ENCODE results near the gene OR13J1.

The OR13J1 gene

DNA sequence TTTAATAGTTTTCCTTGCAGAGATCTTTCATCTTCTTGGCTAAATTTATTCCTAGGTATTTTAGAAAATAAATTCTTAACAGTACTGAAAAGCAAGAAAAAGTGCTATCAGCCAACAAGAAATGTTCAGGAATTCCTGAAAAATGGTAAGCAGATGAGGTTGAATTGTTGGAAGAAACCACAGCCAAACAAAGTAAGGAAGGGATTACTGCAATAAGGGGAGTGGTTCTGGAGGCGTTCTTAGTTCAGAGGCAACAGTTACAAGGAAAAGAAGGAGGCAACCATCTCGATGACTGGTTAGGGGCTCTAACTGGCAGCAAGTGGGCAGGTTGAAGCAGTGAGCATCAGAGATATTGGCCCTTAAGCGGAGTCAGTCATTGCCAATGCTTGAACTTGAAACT, 12.8 kb upstream of the OR13J1 start:
- TF ChIP-seq ZNF274 (IDR thresholded peaks at IDR 0.05; ENCODE audit: low read depth, low read length) = no peak
- no peak overlapping the region for H3K4me3 ChIP-seq (ENCODE audit: low read length)

DNA sequence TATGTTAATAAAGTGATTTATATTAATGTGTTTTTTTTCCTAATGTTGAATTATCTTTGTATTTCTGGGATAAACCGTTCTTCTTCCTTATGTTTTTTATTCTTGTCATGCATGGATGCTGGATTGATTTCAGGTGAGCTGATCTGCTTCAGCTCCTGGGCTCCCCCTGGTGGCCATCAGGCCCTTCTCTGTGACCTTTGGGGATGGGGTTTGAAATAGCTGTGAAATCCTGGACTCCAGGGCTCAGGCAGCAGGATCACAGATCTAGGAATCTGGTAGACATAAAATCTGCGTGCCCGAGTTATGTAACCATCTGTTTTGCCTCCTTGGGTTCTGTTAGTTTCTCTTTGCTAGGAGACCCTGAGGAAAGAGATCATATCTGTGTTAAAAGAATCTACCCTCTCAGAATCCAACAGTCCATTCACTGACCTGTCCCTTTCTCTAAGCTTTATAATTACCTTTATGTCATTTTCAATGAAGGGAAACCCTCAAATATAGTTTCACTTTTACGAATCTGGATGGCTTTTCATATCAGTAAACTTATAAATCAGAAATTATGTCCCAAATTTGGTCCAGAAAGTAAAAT, 12.2 kb upstream of the OR13J1 start:
- no peak for TF ChIP-seq ZNF274 (IDR thresholded peaks at IDR 0.05; ENCODE audit: low read depth, low read length)
- no peak overlapping the region for H3K4me3 ChIP-seq (ENCODE audit: low read length)

DNA sequence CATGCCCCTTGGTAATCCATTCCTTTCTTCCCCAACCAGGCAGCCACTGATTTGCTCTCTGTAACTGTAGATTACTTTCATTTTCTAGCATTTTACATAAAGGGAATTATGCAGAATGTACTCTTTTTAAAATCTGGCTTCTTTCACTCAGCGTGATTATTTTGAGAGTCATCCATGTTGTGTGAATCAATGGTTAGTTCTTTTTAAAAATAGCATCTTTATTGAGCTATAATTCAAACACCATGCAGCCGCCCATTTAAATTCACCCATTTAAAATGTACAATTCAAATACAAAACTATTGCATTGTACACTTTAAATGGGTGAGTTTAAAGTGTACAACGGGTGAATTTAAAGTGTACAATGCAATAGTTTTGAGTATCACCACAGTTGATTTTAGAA, 2.3 kb upstream of the OR13J1 start:
- H3K4me3 ChIP-seq (ENCODE audit: low read length) = no peak overlapping the region
- no peak for TF ChIP-seq ZNF274 (IDR thresholded peaks at IDR 0.05; ENCODE audit: low read depth, low read length)

DNA sequence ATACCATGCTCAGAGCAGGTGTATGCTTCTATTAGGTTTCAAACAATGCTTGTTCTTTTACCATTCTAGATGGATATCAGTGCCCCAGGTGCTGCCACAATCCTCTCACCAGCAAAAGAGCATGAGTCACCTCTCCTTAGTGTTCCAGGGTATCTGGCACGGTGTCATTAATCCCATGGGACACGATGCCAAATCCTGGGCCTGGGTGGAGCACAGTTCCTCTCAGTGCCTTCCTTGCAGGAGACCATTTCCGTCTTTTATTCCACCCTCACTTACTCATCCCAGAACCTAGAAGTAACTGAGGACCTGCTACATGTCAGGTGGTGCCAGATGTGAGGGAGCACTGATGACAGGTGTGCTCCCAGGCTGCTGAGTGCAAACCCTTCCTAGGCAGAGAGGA, 1.3 kb upstream of the OR13J1 start:
- H3K4me3 ChIP-seq (ENCODE audit: low read length) = no peak overlapping the region
- TF ChIP-seq ZNF274 (IDR thresholded peaks at IDR 0.05; ENCODE audit: low read depth, low read length) = no peak

DNA sequence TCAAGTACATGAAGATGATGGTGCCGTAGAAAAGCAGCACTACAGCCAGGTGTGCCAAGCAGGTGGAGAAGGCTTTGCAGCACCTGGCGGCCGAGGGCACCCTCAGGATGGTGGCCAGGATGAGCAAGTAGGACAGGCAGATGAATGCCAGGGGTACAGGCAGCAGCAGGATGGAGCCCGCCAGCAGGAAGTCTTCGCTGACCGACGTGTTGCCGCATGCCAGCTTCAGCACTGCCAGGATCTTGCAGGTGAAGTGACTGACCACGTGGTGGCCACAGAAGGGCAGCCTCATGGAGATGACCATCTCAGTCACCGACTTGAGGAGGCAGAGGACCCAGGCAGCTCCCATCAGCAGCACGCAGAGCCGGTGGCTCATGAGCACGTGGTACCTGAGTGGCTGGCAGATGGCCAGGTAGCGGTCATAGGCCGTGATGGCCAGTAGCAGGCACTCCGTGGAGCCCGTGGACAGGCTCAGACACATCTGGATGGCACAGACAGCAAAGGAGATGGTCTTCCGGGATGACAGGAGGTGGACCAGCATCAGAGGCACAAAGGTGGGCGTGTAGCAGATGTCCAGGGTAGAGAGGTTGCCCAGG, 482 bp downstream of the OR13J1 start:
- H3K4me3 ChIP-seq (ENCODE audit: low read length) = no peak overlapping the region
- TF ChIP-seq ZNF274 (IDR thresholded peaks at IDR 0.05; ENCODE audit: low read depth, low read length) = no peak

DNA sequence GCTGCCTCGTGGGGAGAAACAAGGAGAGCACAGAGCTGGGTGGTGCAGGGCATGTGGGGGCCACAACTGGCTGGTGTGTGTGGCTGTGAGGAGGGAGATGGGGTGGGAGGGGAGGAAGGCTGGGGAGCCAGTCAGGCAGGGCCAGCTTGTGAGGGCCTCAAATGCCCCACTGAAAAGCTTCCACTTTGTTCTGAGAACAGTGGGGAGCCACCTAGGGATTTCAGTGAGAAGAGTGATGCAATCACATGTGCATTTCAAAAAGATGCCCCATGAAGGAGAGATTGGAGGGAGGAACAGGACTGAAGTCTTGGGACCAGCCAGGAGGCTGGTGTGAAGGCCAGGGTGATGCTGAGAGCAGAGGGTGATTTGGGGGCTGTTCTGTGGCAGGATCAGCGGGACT, 1.3 kb downstream of the OR13J1 start:
- TF ChIP-seq ZNF274 (IDR thresholded peaks at IDR 0.05; ENCODE audit: low read depth, low read length) = no peak
- H3K4me3 ChIP-seq (ENCODE audit: low read length) = no peak overlapping the region

DNA sequence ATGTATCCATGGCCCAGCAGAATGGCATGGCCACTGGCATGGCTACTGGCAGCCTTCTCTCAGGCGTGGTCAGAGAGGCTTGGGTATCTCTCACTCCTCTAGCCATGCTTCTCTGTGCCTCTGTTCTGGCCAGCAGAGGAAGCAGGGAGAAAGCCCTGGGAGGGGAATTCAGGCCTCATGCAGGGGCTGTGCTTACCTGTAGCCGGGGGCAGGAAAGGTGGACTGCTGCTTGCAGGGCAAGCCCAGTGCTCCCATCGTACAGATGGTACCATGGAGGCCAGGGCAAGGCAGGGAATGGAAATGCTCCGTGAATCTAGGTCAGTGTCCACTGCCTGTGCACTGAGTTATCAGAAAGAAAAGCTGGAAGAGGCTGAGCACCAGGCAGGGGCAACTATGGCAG, 2.7 kb downstream of the OR13J1 start:
- TF ChIP-seq ZNF274 (IDR thresholded peaks at IDR 0.05; ENCODE audit: low read depth, low read length) = no peak
- no peak overlapping the region for H3K4me3 ChIP-seq (ENCODE audit: low read length)

DNA sequence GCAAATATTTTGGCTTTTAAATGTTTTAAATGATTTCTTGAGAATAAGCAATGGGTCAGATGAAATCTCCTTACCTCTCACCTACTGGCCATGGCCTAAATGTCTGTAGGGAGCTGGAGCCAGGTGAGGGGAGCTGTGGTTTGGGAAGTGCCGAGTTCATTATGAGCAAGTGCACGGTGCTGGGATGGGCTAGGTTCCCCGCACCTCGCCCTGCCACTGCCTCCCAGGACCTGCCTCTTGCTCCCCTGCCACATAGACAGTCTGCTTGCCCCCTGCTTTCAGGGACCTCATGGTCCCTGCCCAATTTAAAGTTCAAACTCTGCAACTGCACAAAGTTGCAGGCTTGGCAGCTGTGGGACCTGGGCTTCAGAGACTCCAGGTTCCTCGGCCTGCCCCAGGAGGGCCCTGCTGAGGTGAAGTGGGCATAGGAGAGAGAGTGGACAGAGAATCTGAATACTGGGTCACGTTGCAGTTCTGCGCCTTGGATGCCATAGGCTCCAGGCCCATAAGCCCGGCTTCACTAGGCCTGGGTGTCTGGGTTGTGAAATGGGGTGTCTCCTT, 5.4 kb downstream of the OR13J1 start:
- TF ChIP-seq ZNF274 (IDR thresholded peaks at IDR 0.05; ENCODE audit: low read depth, low read length) = no peak
- no peak overlapping the region for H3K4me3 ChIP-seq (ENCODE audit: low read length)

DNA sequence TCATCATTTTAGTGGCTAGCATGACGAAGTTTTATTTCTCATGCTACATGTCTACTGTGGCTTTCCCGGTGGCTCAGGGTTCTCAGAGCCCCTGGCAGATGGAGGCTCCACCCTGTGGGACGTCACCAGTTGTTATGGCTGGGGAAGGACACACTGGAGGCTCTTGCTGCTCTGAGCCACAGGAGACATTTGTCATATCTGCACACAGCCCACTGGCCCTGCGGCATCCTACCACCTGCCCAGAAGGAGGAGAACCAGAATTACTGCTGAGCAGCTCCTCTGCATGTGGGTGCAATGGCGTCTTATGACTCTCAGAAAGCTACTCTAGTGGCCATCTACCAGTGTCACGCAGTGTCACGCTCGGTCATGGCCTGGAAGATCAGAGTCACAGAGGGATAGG, 6.6 kb downstream of the OR13J1 start:
- TF ChIP-seq ZNF274 (IDR thresholded peaks at IDR 0.05; ENCODE audit: low read depth, low read length) = no peak
- H3K4me3 ChIP-seq (ENCODE audit: low read length) = no peak overlapping the region

DNA sequence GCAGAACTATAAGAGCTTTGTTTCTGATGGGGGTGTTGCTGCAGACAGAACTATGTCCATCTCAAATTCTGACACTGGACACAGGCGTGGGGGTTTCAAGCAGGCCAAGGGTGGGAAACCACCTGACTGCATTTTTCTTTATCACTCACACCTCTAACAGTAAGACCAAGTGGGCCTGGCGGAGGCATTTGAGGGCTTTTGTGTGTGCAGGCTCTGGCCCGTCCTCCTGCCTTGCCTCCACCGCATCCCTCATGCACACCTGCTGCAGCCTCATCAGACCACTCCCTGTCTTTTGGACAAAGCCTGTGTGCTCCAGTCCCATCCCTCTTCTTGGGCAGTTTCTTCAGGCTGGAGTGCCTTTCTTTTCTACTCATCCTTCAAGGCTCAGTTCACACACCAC, 7.9 kb downstream of the OR13J1 start:
- TF ChIP-seq ZNF274 (IDR thresholded peaks at IDR 0.05; ENCODE audit: low read depth, low read length) = no peak

DNA sequence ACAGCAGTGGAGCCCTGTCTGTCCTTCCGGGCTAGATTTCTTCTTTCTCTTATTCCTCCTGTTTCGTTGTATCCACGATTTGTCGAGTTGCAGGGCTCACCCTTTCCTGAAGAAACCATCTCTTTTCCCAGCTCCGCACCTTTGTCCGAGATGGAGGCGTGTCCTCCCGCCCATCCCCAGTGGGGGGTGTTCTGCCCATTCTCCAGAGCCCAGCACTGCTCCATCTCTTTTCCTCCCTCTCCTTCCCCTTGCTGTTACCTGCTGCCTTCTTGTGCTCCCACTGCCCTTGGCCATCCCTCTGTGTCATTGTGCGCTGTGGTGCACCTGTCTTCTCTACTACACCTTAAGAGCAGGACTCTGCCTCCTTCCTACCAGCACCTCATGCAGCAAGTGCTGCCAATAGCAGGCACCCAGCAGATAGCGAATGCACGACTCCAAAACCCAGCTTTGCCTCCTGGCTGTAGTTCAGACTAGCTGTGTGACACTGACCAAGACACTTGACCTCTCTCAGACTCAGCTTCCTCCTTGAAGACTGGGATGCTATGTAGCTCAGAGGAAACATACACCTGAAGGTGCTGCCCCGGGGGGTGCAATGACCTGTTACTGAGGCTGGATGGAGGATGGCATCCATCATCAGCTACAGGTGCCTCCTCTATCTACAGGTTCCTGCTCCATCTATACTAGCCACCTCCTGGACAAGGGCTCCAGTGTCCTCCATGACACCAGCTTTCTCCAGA, 8.9 kb downstream of the OR13J1 start:
- H3K4me3 ChIP-seq (ENCODE audit: low read length) = no peak overlapping the region
- no peak for TF ChIP-seq ZNF274 (IDR thresholded peaks at IDR 0.05; ENCODE audit: low read depth, low read length)

More for the DNA sequence above, 7.9 kb downstream of the OR13J1 start:
- H3K4me3 ChIP-seq (ENCODE audit: low read length) = no peak overlapping the region

DNA sequence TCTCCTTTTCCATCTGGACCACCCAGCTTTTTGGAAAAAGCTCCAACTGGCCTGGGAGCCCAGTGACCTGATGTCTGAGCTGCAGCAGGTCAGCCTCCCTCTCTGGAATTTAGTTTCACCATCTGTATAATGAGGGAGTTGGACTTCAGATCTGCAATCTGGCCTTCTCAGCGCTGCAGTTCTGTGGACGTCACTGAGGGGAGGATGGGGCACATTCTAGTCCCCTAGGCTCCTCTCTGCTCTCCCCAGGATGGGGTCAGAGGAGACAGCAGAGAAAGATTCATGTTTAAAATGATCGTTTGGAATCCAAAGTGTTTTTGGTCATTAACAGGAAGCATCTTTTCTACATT, 10.2 kb downstream of the OR13J1 start:
- H3K4me3 ChIP-seq (ENCODE audit: low read length) = no peak overlapping the region
- no peak for TF ChIP-seq ZNF274 (IDR thresholded peaks at IDR 0.05; ENCODE audit: low read depth, low read length)

DNA sequence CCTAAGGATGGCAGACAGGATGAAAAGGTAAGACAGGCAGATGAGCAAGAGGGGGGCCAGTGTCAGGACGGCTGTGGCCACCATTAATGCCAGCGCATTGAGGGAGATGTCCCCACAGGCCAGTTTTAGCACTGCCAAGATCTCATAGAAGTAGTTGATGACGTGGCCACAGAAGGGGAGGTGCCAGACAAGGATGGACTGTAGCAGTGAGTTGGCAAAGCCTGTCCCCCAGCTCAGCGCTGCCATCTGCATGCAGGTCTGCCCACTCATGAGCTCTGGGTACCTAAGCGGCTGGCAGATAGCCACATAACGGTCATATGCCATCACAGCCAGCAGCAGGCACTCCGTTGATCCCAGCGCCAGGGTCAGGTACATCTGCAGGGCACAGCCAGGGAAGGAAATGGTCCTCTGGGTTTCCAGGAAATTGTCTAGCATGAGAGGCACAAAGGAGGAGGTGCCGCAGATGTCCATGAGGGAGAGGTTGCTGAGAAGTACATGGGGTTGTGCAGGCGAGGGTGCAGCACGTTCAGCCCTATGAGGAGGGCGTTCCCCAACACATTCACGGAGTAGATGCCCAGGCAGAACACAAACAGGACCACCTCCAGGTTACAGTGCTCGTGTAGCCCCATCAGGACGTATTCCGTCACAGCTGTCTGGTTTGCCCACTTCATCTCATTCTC, 10.8 kb downstream of the OR13J1 start:
- no peak overlapping the region for H3K4me3 ChIP-seq (ENCODE audit: low read length)
- TF ChIP-seq ZNF274 (IDR thresholded peaks at IDR 0.05; ENCODE audit: low read depth, low read length) = no peak

DNA sequence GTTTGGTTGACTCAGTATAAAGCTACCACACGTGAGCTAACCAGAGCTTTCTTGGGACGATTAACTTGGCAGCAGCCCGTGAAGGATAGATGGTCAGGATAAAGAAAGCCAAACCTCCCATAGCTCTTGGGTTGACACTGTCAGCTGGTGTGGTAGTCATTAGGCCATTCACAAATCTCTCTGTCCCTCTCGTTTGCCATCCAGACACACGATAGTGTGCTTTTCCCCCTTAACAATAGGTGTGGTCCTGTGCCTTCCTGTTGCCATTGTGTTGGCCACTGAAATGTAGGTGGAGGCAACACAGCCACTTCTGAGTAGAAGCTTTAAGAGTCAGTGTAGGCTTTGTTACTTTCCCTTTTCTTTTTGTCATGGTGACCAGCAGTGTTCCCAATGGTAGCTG, 11.7 kb downstream of the OR13J1 start:
- H3K4me3 ChIP-seq (ENCODE audit: low read length) = no peak overlapping the region
- TF ChIP-seq ZNF274 (IDR thresholded peaks at IDR 0.05; ENCODE audit: low read depth, low read length) = no peak

DNA sequence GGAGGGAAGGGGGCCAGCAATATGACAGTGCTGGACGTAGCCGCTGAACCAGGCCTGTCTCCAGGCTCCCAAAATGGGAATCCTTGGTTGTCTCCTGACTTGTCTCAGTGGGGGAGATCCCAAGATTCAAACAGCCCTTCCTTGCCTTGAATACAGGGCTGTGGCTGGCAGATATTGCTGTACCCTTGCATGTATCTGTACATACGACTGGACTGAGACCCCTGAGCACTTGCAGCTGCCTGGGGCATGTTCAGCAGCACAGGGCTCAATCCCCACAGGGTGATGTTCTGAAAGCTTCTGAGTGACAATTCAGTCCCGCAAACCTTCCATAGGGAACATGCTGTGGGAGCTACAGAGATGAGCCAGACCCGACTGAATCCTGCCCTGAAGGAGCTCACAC, 13.3 kb downstream of the OR13J1 start:
- TF ChIP-seq ZNF274 (IDR thresholded peaks at IDR 0.05; ENCODE audit: low read depth, low read length) = no peak
- H3K4me3 ChIP-seq (ENCODE audit: low read length) = no peak overlapping the region
